IPS DF 6.9 (cell line): ENCODE measurements around the gene HJURP.

Experiments
- DNase-seq: peaks from one replicate; pipeline ENCODE4 v3.0.0-alpha.2; 2013; ENCODE audit warnings: low read depth, low spot score
- H3K27ac ChIP-seq: one replicate; pipeline ENCODE4 v1.5.1; 2013; ENCODE audit warnings: low read length, control low read depth
- H3K27me3 ChIP-seq: 2 replicates; pipeline ENCODE4 v1.6.1; 2013; ENCODE audit warnings: mild to moderate bottlenecking, low read length; ENCODE audit not compliant: control insufficient read depth, insufficient read depth
- H3K36me3 ChIP-seq: 2 replicates; pipeline ENCODE4 v1.6.1; 2013; ENCODE audit warnings: low read length; ENCODE audit not compliant: control insufficient read depth, insufficient read depth
- H3K4me1 ChIP-seq: 2 replicates; pipeline ENCODE4 v1.6.1; 2013; ENCODE audit warnings: low read length; ENCODE audit not compliant: control insufficient read depth, insufficient read depth
- H3K4me3 ChIP-seq: 2 replicates; pipeline ENCODE4 v1.5.1; 2013; ENCODE audit warnings: mild to moderate bottlenecking, low read length
- H3K9me3 ChIP-seq: 2 replicates; pipeline ENCODE4 v1.6.1; 2013; ENCODE audit warnings: low read length, inconsistent platforms; ENCODE audit not compliant: control insufficient read depth, insufficient read depth
- WGBS: extraction: QIAGEN DNeasy Blood & Tissue Kit; methylation state at CpG from one replicate; pipeline ENCODE4 v1.1.7; 2013; ENCODE audit warnings: mixed read lengths, missing lambda C conversion rate; ENCODE audit not compliant: insufficient read length, insufficient coverage; 5-methylcytosine and 5-hydroxymethylcytosine counted together

Gene HJURP

GRCh38 chr2:233849607-233850271 lies 4.6 kb downstream of the HJURP start:
- Histone ChIP-seq H3K27ac (no peak overlapping the region), H3K4me3 (no peak overlapping the region), H3K36me3 (peaks cover 47% of the 10 kb centered on the region), H3K9me3 (no peaks in the 10 kb centered on the region), H3K27me3 (no peaks in the 10 kb centered on the region), H3K4me1 (no peaks in the 10 kb centered on the region)
- DNase-seq = no peak
- no CpG with 5 or more reads among the region's 13 CpGs for WGBS

GRCh38 chr2:233848276-233848675 lies 6.1 kb downstream of the HJURP start:
- DNase-seq = no peak
- no peak overlapping the region for H3K27ac ChIP-seq
- no peak overlapping the region for H3K4me3 ChIP-seq
- WGBS = no CpG with 5 or more reads among the region's 13 CpGs
- H3K27me3 ChIP-seq = no peaks in the 10 kb centered on the region
- no peaks in the 10 kb centered on the region for H3K9me3 ChIP-seq
- H3K36me3 ChIP-seq = peaks cover 61% of the 10 kb centered on the region
- H3K4me1 ChIP-seq = no peaks in the 10 kb centered on the region

- Histone ChIP-seq H3K4me3 (no peak overlapping the region), H3K4me1 (no peaks in the 10 kb centered on the region), H3K27me3 (no peaks in the 10 kb centered on the region), H3K27ac (no peak overlapping the region), H3K9me3 (no peaks in the 10 kb centered on the region), H3K36me3 (peaks cover 67% of the 10 kb centered on the region)
- WGBS = no CpG with 5 or more reads among the region's 13 CpGs
- DNase-seq = no peak
These were observed 7.0 kb downstream of the HJURP start for GRCh38 chr2:233847248-233847898.

GRCh38 chr2:233846387-233847247 lies 7.7 kb downstream of the HJURP start:
- Histone ChIP-seq H3K27ac (no peak overlapping the region), H3K4me3 (no peak overlapping the region), H3K27me3 (no peaks in the 10 kb centered on the region), H3K36me3 (peaks cover 66% of the 10 kb centered on the region), H3K9me3 (no peaks in the 10 kb centered on the region), H3K4me1 (no peaks in the 10 kb centered on the region)
- no peak for DNase-seq
- no CpG with 5 or more reads among the region's 16 CpGs for WGBS

- no peak overlapping the region for H3K4me3 ChIP-seq
- no CpG with 5 or more reads among the region's 1 CpG for WGBS
- H3K27ac ChIP-seq = no peak overlapping the region
- no peaks in the 10 kb centered on the region for H3K9me3 ChIP-seq
- no peaks in the 10 kb centered on the region for H3K4me1 ChIP-seq
- DNase-seq = no peak
- no peaks in the 10 kb centered on the region for H3K27me3 ChIP-seq
- H3K36me3 ChIP-seq = peaks cover 72% of the 10 kb centered on the region
These were observed 8.9 kb downstream of the HJURP start for GRCh38 chr2:233845301-233846060.

GRCh38 chr2:233844836-233845235 lies 9.5 kb downstream of the HJURP start:
- Histone ChIP-seq H3K4me1 (no peaks in the 10 kb centered on the region), H3K4me3 (no peak overlapping the region), H3K27ac (no peak overlapping the region), H3K36me3 (peaks cover 72% of the 10 kb centered on the region), H3K27me3 (no peaks in the 10 kb centered on the region), H3K9me3 (no peaks in the 10 kb centered on the region)
- DNase-seq = no peak
- WGBS = no CpG with 5 or more reads among the region's 3 CpGs

- H3K4me1 ChIP-seq = no peaks in the 10 kb centered on the region
- peaks cover 72% of the 10 kb centered on the region for H3K36me3 ChIP-seq
- no peak overlapping the region for H3K4me3 ChIP-seq
- no peak overlapping the region for H3K27ac ChIP-seq
- H3K27me3 ChIP-seq = no peaks in the 10 kb centered on the region
- no peak for DNase-seq
- WGBS = no CpG with 5 or more reads among the region's 19 CpGs
- no peaks in the 10 kb centered on the region for H3K9me3 ChIP-seq
These were observed 10.1 kb downstream of the HJURP start for GRCh38 chr2:233844064-233844807.

GRCh38 chr2:233841183-233841582 lies 13.2 kb downstream of the HJURP start:
- no peaks in the 10 kb centered on the region for H3K9me3 ChIP-seq
- H3K4me3 ChIP-seq = no peak overlapping the region
- no peaks in the 10 kb centered on the region for H3K4me1 ChIP-seq
- H3K27me3 ChIP-seq = no peaks in the 10 kb centered on the region
- DNase-seq = no peak
- H3K36me3 ChIP-seq = peaks cover 62% of the 10 kb centered on the region
- H3K27ac ChIP-seq = no peak overlapping the region
- no CpG with 5 or more reads among the region's 11 CpGs for WGBS

- peaks cover 67% of the 10 kb centered on the region for H3K36me3 ChIP-seq
- H3K9me3 ChIP-seq = no peaks in the 10 kb centered on the region
- no peak for DNase-seq
- no peaks in the 10 kb centered on the region for H3K4me1 ChIP-seq
- no CpG with 5 or more reads among the region's 9 CpGs for WGBS
- no peak overlapping the region for H3K4me3 ChIP-seq
- no peak overlapping the region for H3K27ac ChIP-seq
- no peaks in the 10 kb centered on the region for H3K27me3 ChIP-seq
These were observed 13.8 kb downstream of the HJURP start for GRCh38 chr2:233840520-233840919.
